IPS DF 4.7 (cell line): Measurements from ENCODE around the gene DISC1.

ENCODE experiments used
- DNase-seq: peaks from one replicate; pipeline ENCODE4 v3.0.0-alpha.2; 2013; ENCODE audit warnings: low spot score; ENCODE audit errors: extremely low read depth

Gene DISC1

GRCh38 chr1:232036181-232036933 lies 409.8 kb downstream of the DISC1 start:
- no peak for DNase-seq

- no peak for DNase-seq
These were observed 411.3 kb downstream of the DISC1 start for GRCh38 chr1:232037774-232038388.

- no peak for DNase-seq
These were observed 412.4 kb downstream of the DISC1 start for GRCh38 chr1:232038706-232039677.

GRCh38 chr1:232040260-232040659 lies 413.7 kb downstream of the DISC1 start:
- no peak for DNase-seq

- DNase-seq, result no peak
These were observed 418.1 kb downstream of the DISC1 start for GRCh38 chr1:232044728-232045127.

- no peak for DNase-seq
These were observed 418.8 kb downstream of the DISC1 start for GRCh38 chr1:232045139-232045994.

- DNase-seq, result no peak
These were observed 420.1 kb downstream of the DISC1 start for GRCh38 chr1:232046451-232047306.

GRCh38 chr1:232047473-232047872 lies 420.9 kb downstream of the DISC1 start:
- no peak for DNase-seq

GRCh38 chr1:232048481-232048880 lies 421.9 kb downstream of the DISC1 start:
- DNase-seq, result no peak

GRCh38 chr1:232049335-232049734 lies 422.7 kb downstream of the DISC1 start:
- DNase-seq, result no peak

- no peak for DNase-seq
These were observed 430.8 kb downstream of the DISC1 start for GRCh38 chr1:232057217-232057895.

- DNase-seq, result no peak
These were observed 431.3 kb downstream of the DISC1 start for GRCh38 chr1:232057896-232058274.

- no peak for DNase-seq
These were observed 433.3 kb downstream of the DISC1 start for GRCh38 chr1:232059726-232060374.

GRCh38 chr1:232062967-232063366 lies 436.4 kb downstream of the DISC1 start:
- DNase-seq, result no peak

GRCh38 chr1:232066521-232066920 lies 439.9 kb downstream of the DISC1 start:
- no peak for DNase-seq

GRCh38 chr1:232074265-232074664 lies 447.7 kb downstream of the DISC1 start:
- DNase-seq, result no peak

GRCh38 chr1:232077809-232078208 lies 451.2 kb downstream of the DISC1 start:
- DNase-seq, result no peak

GRCh38 chr1:232084584-232085223 lies 458.1 kb downstream of the DISC1 start:
- peak; percentile 64 for DNase-seq
